ENCODE measurements around the gene ABCB11.

GRCh38 chr2:169069833-169070232 lies 38.7 kb upstream of the ABCB11 start:
- TF ChIP-seq CTCF (conservative IDR thresholded peaks at IDR 0.05; ENCODE audit: low read depth, low read length) (no peak), EZH2 (IDR thresholded peaks at IDR 0.05; ENCODE audit: low read length, unreplicated experiment) (no peak), EZH2phosphoT487 (IDR thresholded peaks at IDR 0.05; ENCODE audit: borderline replicate concordance, low read length) (no peak)
